GM12878 (cell line): ENCODE data around the gene CHPT1. TPM values are rescaled to one million over a fixed set of nuclear protein-coding genes. Genes with fewer than 3 reads are reported as not detected.

Source experiments
- ATAC-seq: fragments of 200-7000 bp; cut with Tn5 transposase; 3 replicates; pipeline ENCODE4 v1.9.1; 2020; ENCODE audit warnings: mild to moderate bottlenecking, moderate library complexity
- BruUV-seq: library from RNA; stranded (reverse); fragments of 400-500 nt; replicated peaks from 2 replicates; lab custom pipeline; 2021; lab: Mats Ljungman, UMichigan
- CTCF ChIA-PET: fragments of 300-600 bp; sonication (Branson Sonifier 250); formaldehyde crosslinking; extraction: SDS; loops from one replicate; lab custom pipeline; 2021; ENCODE audit warnings: inconsistent platforms; lab: Yijun Ruan, JAX
- POLR2A ChIA-PET: fragments of 350-600 bp; formaldehyde crosslinking; extraction: SDS; loops from one replicate; lab custom pipeline; 2021; ENCODE audit warnings: inconsistent platforms; lab: Charles Lee
- RAD21 ChIA-PET: fragments of 300-600 bp; sonication (Branson Sonifier 250); formaldehyde crosslinking; loops from one replicate; lab custom pipeline; 2023; ENCODE audit warnings: antibody characterized with exemption; ENCODE audit not compliant: unreplicated experiment; lab: Charles Lee
- SMC1A ChIA-PET: fragments of 300-600 bp; sonication (Branson Sonifier 250); formaldehyde crosslinking; loops from one replicate; lab custom pipeline; 2023; ENCODE audit not compliant: unreplicated experiment, uncharacterized antibody; lab: Charles Lee
- DNase-seq: peaks from one replicate; pipeline ENCODE4 v3.0.0-alpha.2; 2011; ENCODE audit warnings: low read depth, low spot score
- FAIRE-seq: peaks from 3 replicates; lab custom pipeline; 2011; peaks lifted over from hg19 to GRCh38; lab: Jason Lieb, UNC
- H2AFZ ChIP-seq: 2 replicates; pipeline ENCODE4 v1.6.0; 2011; ENCODE audit warnings: low read depth, low read length, control low read depth; ENCODE audit not compliant: control insufficient read depth
- H3K27ac ChIP-seq: 2 replicates; pipeline ENCODE4 v1.5.1; 2011; ENCODE audit warnings: control low read depth; ENCODE audit not compliant: control insufficient read depth, insufficient read depth
- H3K27me3 ChIP-seq, 2 experiments: replicated peaks in 1 of 2; 2 replicates each; pipeline versions ENCODE4 v1.6.0 to v1.6.1; 2011; ENCODE audit warnings: low read length in 1 of 2; ENCODE audit not compliant: control insufficient read depth in 2 of 2, insufficient read depth in 2 of 2
- H3K36me3 ChIP-seq, 2 experiments: 2 replicates each; pipeline ENCODE4 v1.5.1; 2011; ENCODE audit warnings: low read length in 1 of 2; ENCODE audit not compliant: control insufficient read depth in 2 of 2, insufficient read depth in 2 of 2
- H3K4me1 ChIP-seq: 2 replicates; pipeline ENCODE4 v1.6.1; 2011; ENCODE audit warnings: mild to moderate bottlenecking, low read length, moderate library complexity, mixed read lengths; ENCODE audit not compliant: control insufficient read depth, insufficient read depth
- H3K4me2 ChIP-seq: 2 replicates; pipeline ENCODE4 v1.6.0; 2011; ENCODE audit warnings: control low read depth; ENCODE audit not compliant: control insufficient read depth, insufficient read depth
- H3K4me3 ChIP-seq: fragments of 200-600 bp; sonication (generic); 2 replicates; pipeline ENCODE4 v1.5.1; 2016
- H3K79me2 ChIP-seq: 2 replicates; pipeline ENCODE4 v1.6.0; 2011; ENCODE audit warnings: low read length; ENCODE audit not compliant: control insufficient read depth, insufficient read depth
- H3K9ac ChIP-seq: 2 replicates; pipeline ENCODE4 v1.8.0; 2011; ENCODE audit warnings: low read length, control low read depth, mixed read lengths; ENCODE audit not compliant: control insufficient read depth, insufficient read depth
- H3K9me3 ChIP-seq: replicated peaks from 3 replicates; pipeline ENCODE4 v1.5.1; 2011; ENCODE audit warnings: mild to moderate bottlenecking, low read length; ENCODE audit not compliant: control insufficient read depth, insufficient read depth
- H4K20me1 ChIP-seq: 2 replicates; pipeline ENCODE4 v1.6.0; 2011; ENCODE audit not compliant: control insufficient read depth, insufficient read depth
- ATF2 ChIP-seq: IDR thresholded peaks from 2 replicates; pipeline ENCODE4 v1.6.1; 2012; ENCODE audit warnings: low read length, inconsistent platforms
- ATF3 ChIP-seq: IDR thresholded peaks from 2 replicates; pipeline ENCODE4 v1.6.1; 2011; ENCODE audit warnings: low read depth, mild to moderate bottlenecking, low read length, moderate library complexity, borderline replicate concordance; ENCODE audit errors: extremely low read depth
- BCLAF1 ChIP-seq: fragments of 450-650 bp; IDR thresholded peaks from 2 replicates; pipeline ENCODE4 v1.6.1; 2017; ENCODE audit warnings: antibody characterized with exemption, mild to moderate bottlenecking, moderate library complexity
- CREB1 ChIP-seq: IDR thresholded peaks from 2 replicates; pipeline ENCODE4 v1.6.1; 2012; ENCODE audit warnings: low read depth, mild to moderate bottlenecking, inconsistent platforms
- E2F4 ChIP-seq: IDR thresholded peaks from 2 replicates; pipeline ENCODE4 v1.6.1; 2012; ENCODE audit warnings: low read depth, low read length, improper control_type of control experiment
- E4F1 ChIP-seq: fragments of 450-650 bp; IDR thresholded peaks from 2 replicates; pipeline ENCODE4 v1.6.1; 2018; ENCODE audit warnings: borderline replicate concordance, mild to moderate bottlenecking; ENCODE audit not compliant: partially characterized antibody
- EZH2 ChIP-seq: IDR thresholded peaks from 2 replicates; pipeline ENCODE4 v1.6.1; 2012; ENCODE audit warnings: low read depth, mild to moderate bottlenecking, control low read depth, inconsistent platforms, low read length, borderline replicate concordance; ENCODE audit not compliant: control insufficient read depth
- HDGF ChIP-seq: fragments of 450-650 bp; IDR thresholded peaks from 2 replicates; pipeline ENCODE4 v1.6.1; 2016; ENCODE audit warnings: antibody characterized with exemption
- POU2F2 ChIP-seq: IDR thresholded peaks from 3 replicates; pipeline ENCODE4 v1.6.1; 2011; ENCODE audit warnings: low read depth, mild to moderate bottlenecking, low read length, borderline replicate concordance
- RBBP5 ChIP-seq: fragments of 200-600 bp; sonication (generic); conservative IDR thresholded peaks from 2 replicates; pipeline ENCODE4 v1.6.1; 2016
- RUNX3 ChIP-seq: IDR thresholded peaks from 2 replicates; pipeline ENCODE4 v1.6.1; 2012; ENCODE audit warnings: low read length, inconsistent platforms
- USF2 ChIP-seq: IDR thresholded peaks from 2 replicates; pipeline ENCODE4 v1.6.1; 2011; ENCODE audit warnings: low read depth, low read length, improper control_type of control experiment, borderline replicate concordance
- WGBS: methylation state at CpG from one replicate; pipeline ENCODE4 v1.1.6; 2016; ENCODE audit warnings: low lambda C conversion rate; ENCODE audit not compliant: insufficient replicate concordance, insufficient coverage; ENCODE audit errors: missing lambda C conversion rate; 5-methylcytosine and 5-hydroxymethylcytosine counted together
- in situ Hi-C: fragments of 300-500 bp; cut with MboI; formaldehyde crosslinking; loops from 9 replicates; pipeline ENCODE4 v1.14.3; 2018; ENCODE audit warnings: mixed read lengths
- intact Hi-C: fragments of 100-400 bp; cut with micrococcal nuclease; formaldehyde crosslinking; loops from one replicate; pipeline ENCODE4 v1.14.2; 2022; ENCODE audit not compliant: unreplicated experiment
- polyA plus RNA-seq, 11 experiments: library from polyadenylated mRNA; depleted of rRNA in 4 of 11; unstranded in 6 of 11; stranded (reverse) in 5 of 11; fragments of >200 nt; fragmentation: Nextera tagmentation in 4 of 11; fragmentation: Illumina TruSeq in 1 of 11; extraction: Ambion mirVana in 4 of 11; extraction: Trizol in 1 of 11; gene quantifications; 1 replicate in 1 of 11; 2 replicates in 10 of 11; pipeline versions ENCODE4 v1.2.1 to v1.2.3, GENCODE V29; 2011 to 2016; ENCODE audit warnings: inconsistent platforms in 2 of 11, missing spikeins in 2 of 11, low read depth in 1 of 11
- total RNA-seq, 4 experiments: library from RNA; depleted of rRNA in 3 of 4; stranded (reverse); fragments of >200 nt in 3 of 4; fragmentation: Illumina TruSeq in 1 of 4; extraction: Trizol in 1 of 4; gene quantifications; 2 replicates each; pipeline versions ENCODE4 v1.2.1 to v1.2.3, GENCODE V29; 2013 to 2021

Gene CHPT1
- total and polyA plus RNA-seq, 10 of the 15 experiments (the other 5 are each of a cell fraction or from before 2014, with no cell fraction given), result 0.85 to 10.2 (median 3.9) TPM

GRCh38 chr12:101650346-101651117 lies 46.9 kb upstream of the CHPT1 start (continued):
- TF ChIP-seq CREB1, result no peak
- TF ChIP-seq POU2F2, result no peak
- no peak for TF ChIP-seq ATF3
- TF ChIP-seq ATF2, result no peak
- TF ChIP-seq RUNX3, result no peak

GRCh38 chr12:101653030-101653429 lies 44.4 kb upstream of the CHPT1 start:
- Histone ChIP-seq H3K4me2 (no peak overlapping the region), H3K9me3 (no peaks in the 10 kb centered on the region; the same call in 2 of the 3 replicates), H3K79me2 (no peaks in the 10 kb centered on the region), H3K4me3 (no peak overlapping the region), H3K9ac (no peak overlapping the region), H3K4me1 (no peaks in the 10 kb centered on the region), H3K27ac (no peak overlapping the region), H3K36me3 (no peaks in the 10 kb centered on the region), H3K27me3 (no peaks in the 10 kb centered on the region), H4K20me1 (no peaks in the 10 kb centered on the region), H2AFZ (no peak overlapping the region)
- CTCF ChIA-PET, result no interaction called here
- in situ Hi-C loops, result no loop called here
- POLR2A ChIA-PET, result no interaction called here
- no TSS peak for BruUV-seq
- intact Hi-C loops, result no loop called here
- ATAC-seq (no peak), DNase-seq (no peak), FAIRE-seq (no peak)
- RAD21 ChIA-PET, result no interaction called here
- WGBS, result 33% methylated on average over 3 of the region's 3 CpGs
- SMC1A ChIA-PET, result no interaction called here
- no peak for TF ChIP-seq E4F1
- TF ChIP-seq RBBP5, result no peak
- no peak for TF ChIP-seq HDGF
- TF ChIP-seq USF2, result no peak
- TF ChIP-seq BCLAF1, result no peak
- no peak for TF ChIP-seq E2F4
- TF ChIP-seq EZH2, result no peak
